K562 (cell line): ENCODE data around the gene CDC23. TPM values are rescaled to one million over a fixed set of nuclear protein-coding genes. Genes with fewer than 3 reads are reported as not detected.

Experiments used
- ASH1L ChIP-seq: fragments of 450-650 bp; IDR thresholded peaks from 2 replicates; pipeline ENCODE4 v1.6.1; 2018; ENCODE audit warnings: borderline replicate concordance, mild to moderate bottlenecking, low read depth; ENCODE audit not compliant: partially characterized antibody
- ATF7 ChIP-seq: fragments of 450-650 bp; IDR thresholded peaks from 2 replicates; pipeline ENCODE4 v1.7.1; 2014; ENCODE audit warnings: mild to moderate bottlenecking, moderate library complexity
- E2F4 ChIP-seq: sonication (generic); formaldehyde crosslinking; IDR thresholded peaks from 2 replicates; pipeline ENCODE4 v1.8.0; 2022; ENCODE audit warnings: mild to moderate bottlenecking, low read depth, missing genetic modification reagents
- FOS ChIP-seq: IDR thresholded peaks from 3 replicates; pipeline ENCODE4 v1.6.1; 2011; ENCODE audit not compliant: insufficient read length; ENCODE audit errors: extremely low read depth
- JUNB ChIP-seq: fragments of 450-650 bp; formaldehyde crosslinking; conservative IDR thresholded peaks from 2 replicates; pipeline ENCODE4 v1.4.0; 2020; ENCODE audit warnings: mild to moderate bottlenecking
- KHSRP ChIP-seq: fragments of 450-650 bp; IDR thresholded peaks from 2 replicates; pipeline ENCODE4 v1.6.1; 2017
- KLF1 ChIP-seq: fragments of 450-650 bp; IDR thresholded peaks from 2 replicates; pipeline ENCODE4 v1.6.1; 2016; ENCODE audit warnings: missing genetic modification characterization, missing compliant biosample characterization
- LEF1 ChIP-seq: fragments of 450-650 bp; IDR thresholded peaks from 2 replicates; pipeline ENCODE4 v1.6.1; 2016; ENCODE audit warnings: mild to moderate bottlenecking
- MCM7 ChIP-seq, 2 experiments: fragments of 450-650 bp; IDR thresholded peaks; 2 replicates each; pipeline ENCODE4 v1.6.1; 2016 to 2018
- SMARCA4 ChIP-seq: fragments of 450-650 bp; IDR thresholded peaks from 2 replicates; pipeline ENCODE4 v1.6.1; 2016
- SUPT5H ChIP-seq: fragments of 450-650 bp; IDR thresholded peaks from 2 replicates; pipeline ENCODE4 v1.6.1; 2016
- TCF3 ChIP-seq: sonication (generic); formaldehyde crosslinking; IDR thresholded peaks from 2 replicates; pipeline ENCODE4 v1.4.0; 2020; ENCODE audit warnings: mild to moderate bottlenecking, missing genetic modification reagents
- TSC22D4 ChIP-seq: fragments of 450-650 bp; IDR thresholded peaks from 2 replicates; pipeline ENCODE4 v1.6.1; 2016; ENCODE audit warnings: missing genetic modification characterization, missing biosample characterization, control low read depth
- U2AF2 ChIP-seq: fragments of 200-400 bp; formaldehyde crosslinking; optimal IDR thresholded peaks from 2 replicates; pipeline ENCODE3; 2017; ENCODE audit warnings: low read depth, mild to moderate bottlenecking, low read length
- ZBTB2 ChIP-seq: fragments of 450-650 bp; IDR thresholded peaks from 2 replicates; pipeline ENCODE4 v1.6.1; 2016; ENCODE audit warnings: antibody characterized with exemption
- ZBTB9 ChIP-seq: fragments of 450-650 bp; formaldehyde crosslinking; IDR thresholded peaks from 2 replicates; pipeline ENCODE4 v1.4.0; 2020; ENCODE audit warnings: mild to moderate bottlenecking, moderate library complexity
- ZFP30 ChIP-seq: fragments of 250-450 bp; sonication (Bioruptor Pico); IDR thresholded peaks from 2 replicates; pipeline ENCODE4 v1.8.0; 2022; ENCODE audit warnings: moderate library complexity, mild to moderate bottlenecking, inconsistent platforms, borderline replicate concordance
- ZKSCAN3 ChIP-seq: fragments of 250-450 bp; sonication (Bioruptor Pico); IDR thresholded peaks from 2 replicates; pipeline ENCODE4 v1.4.0; 2020
- ZNF121 ChIP-seq: sonication (generic); formaldehyde crosslinking; conservative IDR thresholded peaks from 2 replicates; pipeline ENCODE4 v1.8.0; 2022; ENCODE audit warnings: missing genetic modification reagents
- ZNF274 ChIP-seq: IDR thresholded peaks from 2 replicates; pipeline ENCODE4 v1.6.1; 2011; ENCODE audit warnings: low read depth, mild to moderate bottlenecking, low read length, moderate library complexity, borderline replicate concordance
- polyA plus RNA-seq, 8 experiments: library from polyadenylated mRNA; depleted of rRNA in 4 of 8; stranded (reverse) in 5 of 8; unstranded in 3 of 8; fragments of >200 nt; fragmentation: Nextera tagmentation in 2 of 8; fragmentation: Illumina TruSeq in 1 of 8; extraction: Ambion mirVana in 2 of 8; extraction: Trizol in 1 of 8; gene quantifications; 2 replicates each; pipeline versions ENCODE4 v1.2.1 to v1.2.3, GENCODE V29; 2011 to 2014; ENCODE audit warnings: inconsistent platforms in 1 of 8, missing spikeins in 1 of 8
- total RNA-seq, 7 experiments: library from RNA; depleted of rRNA in 6 of 7; stranded (reverse); fragments of >200 nt in 6 of 7; fragmentation: Illumina TruSeq in 2 of 7; extraction: Trizol in 2 of 7; gene quantifications; 2 replicates each; pipeline versions ENCODE4 v1.2.1 to v1.2.3, GENCODE V29; 2011 to 2021; ENCODE audit warnings: low replicate concordance in 1 of 7
- TF ChIP-seq, protein P1 (sequence below): fragments of 250-450 bp; sonication (Bioruptor Pico); IDR thresholded peaks from 2 replicates; pipeline ENCODE4 v1.4.0; 2020; ENCODE audit warnings: mild to moderate bottlenecking, moderate library complexity, borderline replicate concordance
- TF ChIP-seq, protein P2 (sequence below): fragments of 250-450 bp; sonication (Bioruptor Pico); IDR thresholded peaks from 2 replicates; pipeline ENCODE4 v1.4.0; 2020; ENCODE audit warnings: mild to moderate bottlenecking, moderate library complexity

The CDC23 gene
- total and polyA plus RNA-seq, 9 of the 15 experiments (the other 6 are each of a cell fraction or from before 2014, with no cell fraction given): 34.5 to 157 (median 65.5) TPM

GRCh38 chr5:138178516-138179276, 34.4 kb downstream of the CDC23 start, which contains the start of the genes BRD8 and KIF20A (continued):
- TF ChIP-seq, protein P1, sequence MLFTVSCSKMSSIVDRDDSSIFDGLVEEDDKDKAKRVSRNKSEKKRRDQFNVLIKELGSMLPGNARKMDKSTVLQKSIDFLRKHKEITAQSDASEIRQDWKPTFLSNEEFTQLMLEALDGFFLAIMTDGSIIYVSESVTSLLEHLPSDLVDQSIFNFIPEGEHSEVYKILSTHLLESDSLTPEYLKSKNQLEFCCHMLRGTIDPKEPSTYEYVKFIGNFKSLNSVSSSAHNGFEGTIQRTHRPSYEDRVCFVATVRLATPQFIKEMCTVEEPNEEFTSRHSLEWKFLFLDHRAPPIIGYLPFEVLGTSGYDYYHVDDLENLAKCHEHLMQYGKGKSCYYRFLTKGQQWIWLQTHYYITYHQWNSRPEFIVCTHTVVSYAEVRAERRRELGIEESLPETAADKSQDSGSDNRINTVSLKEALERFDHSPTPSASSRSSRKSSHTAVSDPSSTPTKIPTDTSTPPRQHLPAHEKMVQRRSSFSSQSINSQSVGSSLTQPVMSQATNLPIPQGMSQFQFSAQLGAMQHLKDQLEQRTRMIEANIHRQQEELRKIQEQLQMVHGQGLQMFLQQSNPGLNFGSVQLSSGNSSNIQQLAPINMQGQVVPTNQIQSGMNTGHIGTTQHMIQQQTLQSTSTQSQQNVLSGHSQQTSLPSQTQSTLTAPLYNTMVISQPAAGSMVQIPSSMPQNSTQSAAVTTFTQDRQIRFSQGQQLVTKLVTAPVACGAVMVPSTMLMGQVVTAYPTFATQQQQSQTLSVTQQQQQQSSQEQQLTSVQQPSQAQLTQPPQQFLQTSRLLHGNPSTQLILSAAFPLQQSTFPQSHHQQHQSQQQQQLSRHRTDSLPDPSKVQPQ (CRISPR knock-in tag): no peak
- TF ChIP-seq, protein P2, sequence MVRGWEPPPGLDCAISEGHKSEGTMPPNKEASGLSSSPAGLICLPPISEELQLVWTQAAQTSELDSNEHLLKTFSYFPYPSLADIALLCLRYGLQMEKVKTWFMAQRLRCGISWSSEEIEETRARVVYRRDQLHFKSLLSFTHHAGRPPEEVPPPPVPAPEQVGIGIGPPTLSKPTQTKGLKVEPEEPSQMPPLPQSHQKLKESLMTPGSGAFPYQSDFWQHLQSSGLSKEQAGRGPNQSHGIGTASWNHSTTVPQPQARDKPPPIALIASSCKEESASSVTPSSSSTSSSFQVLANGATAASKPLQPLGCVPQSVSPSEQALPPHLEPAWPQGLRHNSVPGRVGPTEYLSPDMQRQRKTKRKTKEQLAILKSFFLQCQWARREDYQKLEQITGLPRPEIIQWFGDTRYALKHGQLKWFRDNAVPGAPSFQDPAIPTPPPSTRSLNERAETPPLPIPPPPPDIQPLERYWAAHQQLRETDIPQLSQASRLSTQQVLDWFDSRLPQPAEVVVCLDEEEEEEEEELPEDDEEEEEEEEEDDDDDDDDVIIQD (CRISPR knock-in tag): no peak
- TF ChIP-seq JUNB (no peak), SMARCA4 (no peak), KHSRP (no peak), ATF7 (peak; percentile 74; the same call in 1 of the 2 replicates), ZNF121 (CRISPR knock-in tag) (no peak), LEF1 (no peak), SUPT5H (peak; percentile 96), TSC22D4 (tag) (no peak), KLF1 (tag) (no peak), ZKSCAN3 (CRISPR knock-in tag) (no peak), E2F4 (peak; percentile 100), ZBTB9 (no peak), MCM7 (IDR thresholded peaks at IDR 0.05) (no peak), TCF3 (CRISPR knock-in tag) (no peak), ZBTB2 (no peak), ASH1L (peak; percentile 70), ZFP30 (CRISPR knock-in tag) (no peak), FOS (peak; percentile 82), ZNF274 (no peak), U2AF2 (no peak)
